Coronary artery (tissue), 2 donors: ENCODE measurements around the gene SIK2.

Source experiments
- DNase-seq: peaks from one replicate; pipeline ENCODE4 v3.0.0-alpha.2; 2017; ENCODE audit warnings: low spot score
- H3K27ac ChIP-seq, 2 donors: fragments of 200-600 bp; sonication (generic); one replicate each; pipeline ENCODE4 v1.5.1; 2016 to 2019
- H3K4me3 ChIP-seq: fragments of 200-600 bp; sonication (generic); 2 replicates; pipeline ENCODE4 v1.5.1; 2016; ENCODE audit warnings: mild to moderate bottlenecking, moderate library complexity
- CTCF ChIP-seq: fragments of 200-600 bp; sonication (generic); IDR thresholded peaks from one replicate; pipeline ENCODE4 v1.5.1; 2019; ENCODE audit warnings: antibody characterized with exemption

Gene SIK2

GRCh38 chr11:111694851-111695250 is 92.6 kb downstream of the SIK2 start:
- Histone ChIP-seq H3K4me3 (no peak overlapping the region), H3K27ac (no peak overlapping the region)
- DNase-seq: no peak
- TF ChIP-seq CTCF: no peak

- no peak overlapping the region for H3K4me3 ChIP-seq
Observed at GRCh38 chr11:111696556-111696955, 94.3 kb downstream of the SIK2 start.

GRCh38 chr11:111697933-111698371 is 95.7 kb downstream of the SIK2 start:
- no peak for TF ChIP-seq CTCF
- no peak for DNase-seq
- no peak overlapping the region for H3K4me3 ChIP-seq
- H3K27ac ChIP-seq: no peak overlapping the region

More at GRCh38 chr11:111696556-111696955, 94.3 kb downstream of the SIK2 start:
- no peak for TF ChIP-seq CTCF
- H3K27ac ChIP-seq: no peak overlapping the region
- DNase-seq: no peak

- H3K4me3 ChIP-seq: no peak overlapping the region
- no peak for DNase-seq
- no peak for TF ChIP-seq CTCF
- no peak overlapping the region for H3K27ac ChIP-seq
Observed at GRCh38 chr11:111698852-111699559, 96.8 kb downstream of the SIK2 start.

- no peak overlapping the region for H3K27ac ChIP-seq
- H3K4me3 ChIP-seq: no peak overlapping the region
- no peak for DNase-seq
- no peak for TF ChIP-seq CTCF
Observed at GRCh38 chr11:111699579-111700156, 97.4 kb downstream of the SIK2 start.

- H3K4me3 ChIP-seq: no peak overlapping the region
- TF ChIP-seq CTCF: no peak
- H3K27ac ChIP-seq: no peak overlapping the region
- no peak for DNase-seq
Observed at GRCh38 chr11:111700162-111700561, 97.9 kb downstream of the SIK2 start.

- H3K4me3 ChIP-seq: no peak overlapping the region
- no peak for TF ChIP-seq CTCF
- no peak overlapping the region for H3K27ac ChIP-seq
- DNase-seq: no peak
Observed at GRCh38 chr11:111702623-111703022, 100.4 kb downstream of the SIK2 start.
